Activated CD8-positive, alpha-beta T cell treated with anti-CD3 and anti-CD28 coated beads for 36 hours (primary cell): ENCODE measurements around the gene ADPRH. TPM values are rescaled to one million over a fixed set of nuclear protein-coding genes. Genes with fewer than 3 reads are reported as not detected.
A peak's percentile ranks its signal among the peaks of the same experiment; 100 is the strongest.

Experiments
- ATAC-seq: fragments of 200-7000 bp; cut with Tn5 transposase; one replicate; pipeline ENCODE4 v1.10.0; 2021; ENCODE audit warnings: mild to moderate bottlenecking, moderate library complexity
- CTCF ChIA-PET: fragments of 350-600 bp; sonication (Branson Sonifier 250); formaldehyde crosslinking; loops from one replicate; lab custom pipeline; 2021; ENCODE audit warnings: antibody characterized with exemption; lab: Charles Lee
- POLR2A ChIA-PET: fragments of 350-600 bp; sonication (Branson Sonifier 250); formaldehyde crosslinking; loops from one replicate; lab custom pipeline; 2021; ENCODE audit warnings: antibody characterized with exemption; lab: Charles Lee
- DNase-seq: peaks from one replicate; pipeline ENCODE4 v3.0.0-alpha.2; 2020
- H3K27ac Mint-ChIP-seq: one replicate; pipeline ENCODE4 v1.8.0; 2021; ENCODE audit warnings: mild to moderate bottlenecking, mixed read lengths
- H3K27me3 Mint-ChIP-seq: one replicate; pipeline ENCODE4 v1.8.0; 2021; ENCODE audit warnings: mixed read lengths
- H3K36me3 Mint-ChIP-seq: one replicate; pipeline ENCODE4 v1.8.0; 2021; ENCODE audit warnings: low read depth, mixed read lengths
- H3K4me1 Mint-ChIP-seq: one replicate; pipeline ENCODE4 v1.8.0; 2021; ENCODE audit warnings: low read depth, mixed read lengths
- H3K4me3 Mint-ChIP-seq: one replicate; pipeline ENCODE4 v1.8.0; 2021; ENCODE audit warnings: mild to moderate bottlenecking, moderate library complexity, mixed read lengths
- H3K9me3 Mint-ChIP-seq: one replicate; pipeline ENCODE4 v1.8.0; 2021; ENCODE audit warnings: mixed read lengths
- intact Hi-C: fragments of 100-400 bp; cut with micrococcal nuclease; formaldehyde crosslinking; loops from one replicate; pipeline ENCODE4 v1.10.0; 2022
- total RNA-seq, 2 experiments: library from RNA; stranded (reverse); gene quantifications; one replicate each; pipeline ENCODE4 v1.2.3, GENCODE V29; 2021
- TF ChIP-seq, protein P1 (sequence below): fragments of 200-600 bp; IDR thresholded peaks from one replicate; pipeline ENCODE4 v1.8.0; 2022; ENCODE audit warnings: antibody characterized with exemption, mild to moderate bottlenecking

The ADPRH gene
- total RNA-seq, 2 experiments from 2014 or later, result 5.7 to 5.9 TPM

GRCh38 chr3:119536757-119537156 is 42.5 kb upstream of the ADPRH start:
- Mint-ChIP-seq H3K4me1 (peaks cover 9% of the 10 kb centered on the region), H3K4me3 (no peak overlapping the region), H3K27ac (no peak overlapping the region), H3K36me3 (peaks cover 2% of the 10 kb centered on the region), H3K9me3 (no peaks in the 10 kb centered on the region), H3K27me3 (no peaks in the 10 kb centered on the region)
- ChIA-PET POLR2A (no interaction called here), CTCF (no interaction called here)
- ATAC-seq, result no peak
- TF ChIP-seq, protein P1, sequence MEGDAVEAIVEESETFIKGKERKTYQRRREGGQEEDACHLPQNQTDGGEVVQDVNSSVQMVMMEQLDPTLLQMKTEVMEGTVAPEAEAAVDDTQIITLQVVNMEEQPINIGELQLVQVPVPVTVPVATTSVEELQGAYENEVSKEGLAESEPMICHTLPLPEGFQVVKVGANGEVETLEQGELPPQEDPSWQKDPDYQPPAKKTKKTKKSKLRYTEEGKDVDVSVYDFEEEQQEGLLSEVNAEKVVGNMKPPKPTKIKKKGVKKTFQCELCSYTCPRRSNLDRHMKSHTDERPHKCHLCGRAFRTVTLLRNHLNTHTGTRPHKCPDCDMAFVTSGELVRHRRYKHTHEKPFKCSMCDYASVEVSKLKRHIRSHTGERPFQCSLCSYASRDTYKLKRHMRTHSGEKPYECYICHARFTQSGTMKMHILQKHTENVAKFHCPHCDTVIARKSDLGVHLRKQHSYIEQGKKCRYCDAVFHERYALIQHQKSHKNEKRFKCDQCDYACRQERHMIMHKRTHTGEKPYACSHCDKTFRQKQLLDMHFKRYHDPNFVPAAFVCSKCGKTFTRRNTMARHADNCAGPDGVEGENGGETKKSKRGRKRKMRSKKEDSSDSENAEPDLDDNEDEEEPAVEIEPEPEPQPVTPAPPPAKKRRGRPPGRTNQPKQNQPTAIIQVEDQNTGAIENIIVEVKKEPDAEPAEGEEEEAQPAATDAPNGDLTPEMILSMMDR, result no peak
- intact Hi-C loops, result no loop called here
- DNase-seq, result no peak

DNA sequence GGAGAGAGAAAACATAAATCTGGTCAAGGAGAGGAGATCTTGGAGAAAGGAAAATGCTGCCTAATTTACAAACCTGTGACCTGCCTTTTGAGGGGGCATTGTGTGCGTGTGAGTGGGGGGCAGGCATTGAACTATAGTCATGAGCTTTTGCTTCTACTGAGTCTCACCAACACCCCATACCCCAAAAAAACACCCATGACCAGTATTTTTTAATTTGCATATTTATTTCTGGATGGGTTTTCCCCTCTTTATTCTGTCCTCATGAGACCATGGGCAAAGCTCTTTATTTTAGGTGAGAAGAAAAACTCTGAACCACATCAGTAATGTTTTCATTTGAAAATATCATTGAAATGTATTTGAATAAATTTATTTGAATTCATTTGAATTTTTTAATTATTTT is 40.5 kb upstream of the ADPRH start:
- no peaks in the 10 kb centered on the region for H3K9me3 Mint-ChIP-seq
- DNase-seq (no peak), ATAC-seq (no peak)
- no peaks in the 10 kb centered on the region for H3K27me3 Mint-ChIP-seq
- intact Hi-C loops, result no loop called here
- no peak overlapping the region for H3K27ac Mint-ChIP-seq
- H3K4me1 Mint-ChIP-seq, result peaks cover 20% of the 10 kb centered on the region
- H3K4me3 Mint-ChIP-seq, result no peak overlapping the region
- peaks cover 4% of the 10 kb centered on the region for H3K36me3 Mint-ChIP-seq
- ChIA-PET POLR2A (no interaction called here), CTCF (interaction anchor here (1.1 kb wide), 1 partner anchor 142 kb away, joined by 3 read pairs; no protein-coding TSS in a partner anchor)
- TF ChIP-seq, protein P1, result no peak

DNA sequence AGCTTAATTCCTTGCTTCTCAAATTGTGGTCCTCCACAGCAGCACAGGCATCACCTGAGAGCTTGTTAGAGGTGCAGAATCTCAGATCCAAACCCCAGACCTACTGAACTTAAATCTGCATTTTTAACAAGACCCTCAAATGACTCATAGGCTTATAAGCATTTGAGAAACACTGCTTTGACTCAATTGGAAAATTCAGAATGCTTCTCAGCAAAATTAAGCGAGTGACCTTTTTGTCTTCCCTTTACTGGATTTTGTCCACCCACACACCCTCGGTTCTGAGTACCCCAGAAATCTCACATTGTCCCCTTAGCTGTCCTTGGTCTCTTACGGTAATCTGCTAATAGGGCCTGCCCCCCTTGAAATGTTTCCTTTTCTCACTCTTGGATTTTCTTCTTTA is 37.7 kb upstream of the ADPRH start:
- TF ChIP-seq, protein P1, result no peak
- Mint-ChIP-seq H3K27me3 (no peaks in the 10 kb centered on the region), H3K4me3 (no peak overlapping the region), H3K36me3 (peaks cover 11% of the 10 kb centered on the region), H3K4me1 (peaks cover 20% of the 10 kb centered on the region), H3K27ac (peak overlapping the region; percentile 14), H3K9me3 (no peaks in the 10 kb centered on the region)
- ATAC-seq, result peak; percentile 65
- intact Hi-C loops, result no loop called here
- ChIA-PET POLR2A (no interaction called here), CTCF (interaction anchor here (1.3 kb wide), 1 partner anchor 17 kb away, joined by 6 read pairs; the partner anchor contains the start of gene CD80)
- DNase-seq, result peak; percentile 40

GRCh38 chr3:119542168-119542767 is 37.0 kb upstream of the ADPRH start:
- ATAC-seq (no peak), DNase-seq (no peak)
- intact Hi-C loops, result no loop called here
- H3K27ac Mint-ChIP-seq, result peak overlapping the region; percentile 14
- no peaks in the 10 kb centered on the region for H3K9me3 Mint-ChIP-seq
- H3K4me3 Mint-ChIP-seq, result no peak overlapping the region
- CTCF ChIA-PET, result interaction anchor here (1.3 kb wide), 1 partner anchor 17 kb away, joined by 6 read pairs; the partner anchor contains the start of gene CD80
- TF ChIP-seq, protein P1, result no peak
- H3K27me3 Mint-ChIP-seq, result no peaks in the 10 kb centered on the region
- POLR2A ChIA-PET, result no interaction called here
- peaks cover 11% of the 10 kb centered on the region for H3K36me3 Mint-ChIP-seq
- peaks cover 20% of the 10 kb centered on the region for H3K4me1 Mint-ChIP-seq

DNA sequence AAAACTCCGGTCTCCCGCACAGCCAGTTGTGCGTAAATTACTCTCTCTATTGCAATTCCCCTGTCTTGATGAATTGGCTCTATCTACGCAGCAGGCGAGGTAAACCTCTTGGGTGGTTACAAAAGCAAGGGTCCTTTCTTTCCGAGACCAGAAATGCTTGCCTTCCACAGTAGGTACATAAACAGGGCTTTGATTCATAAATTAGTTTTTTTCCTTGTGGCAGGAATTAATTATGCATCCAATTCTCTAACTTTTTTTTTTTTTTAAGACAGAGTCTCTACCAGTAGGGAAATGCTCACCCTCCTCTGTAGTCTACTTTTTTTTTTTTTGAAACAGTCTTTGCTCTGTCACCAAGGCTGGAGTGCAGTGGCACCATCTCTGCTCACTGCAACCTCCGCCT is 36.1 kb upstream of the ADPRH start:
- ChIA-PET POLR2A (no interaction called here), CTCF (interaction anchor here (1.3 kb wide), 1 partner anchor 16 kb away, joined by 6 read pairs; the partner anchor contains the start of gene CD80)
- TF ChIP-seq, protein P1, result no peak
- DNase-seq (no peak), ATAC-seq (no peak)
- intact Hi-C loops, result no loop called here
- Mint-ChIP-seq H3K36me3 (peaks cover 11% of the 10 kb centered on the region), H3K9me3 (no peaks in the 10 kb centered on the region), H3K27ac (no peak overlapping the region), H3K4me1 (peaks cover 20% of the 10 kb centered on the region), H3K27me3 (no peaks in the 10 kb centered on the region), H3K4me3 (no peak overlapping the region)
